Activated T-cell treated with anti-CD3 and anti-CD28 coated beads for 48 hours (primary cell): Measurements from ENCODE around the gene ZNF678.
"Not testable (repeated sequence)": the region's sequence is repeated elsewhere in the genome, so short reads cannot be mapped to it uniquely, and the experiment has no call there.

Experiments used
- DNase-seq: peaks from one replicate; pipeline ENCODE4 v3.0.0-alpha.2; 2020; ENCODE audit warnings: low read depth

Gene ZNF678

DNA sequence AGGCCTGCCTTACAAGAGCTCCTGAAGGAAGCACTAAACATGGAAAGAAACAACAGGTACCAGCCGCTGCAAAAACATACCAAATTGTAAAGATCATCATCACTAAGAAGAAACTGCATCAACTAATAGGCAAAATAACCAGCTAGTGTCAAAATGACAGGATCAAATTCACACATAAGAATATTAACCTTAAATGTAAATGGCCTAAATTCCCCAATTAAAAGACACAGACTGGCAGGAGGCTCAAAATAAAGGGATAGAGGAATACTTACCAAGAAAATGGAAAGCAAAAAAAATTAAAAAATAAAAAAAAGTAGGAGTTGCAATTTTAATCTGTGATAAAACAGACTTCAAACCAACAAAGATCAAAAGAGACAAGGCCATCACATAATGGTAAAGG, 11.5 kb upstream of the ZNF678 start:
- not testable (repeated sequence) for DNase-seq

- no peak for DNase-seq
Observed at GRCh38 chr1:227556288-227556687, 7.1 kb upstream of the ZNF678 start.

DNA sequence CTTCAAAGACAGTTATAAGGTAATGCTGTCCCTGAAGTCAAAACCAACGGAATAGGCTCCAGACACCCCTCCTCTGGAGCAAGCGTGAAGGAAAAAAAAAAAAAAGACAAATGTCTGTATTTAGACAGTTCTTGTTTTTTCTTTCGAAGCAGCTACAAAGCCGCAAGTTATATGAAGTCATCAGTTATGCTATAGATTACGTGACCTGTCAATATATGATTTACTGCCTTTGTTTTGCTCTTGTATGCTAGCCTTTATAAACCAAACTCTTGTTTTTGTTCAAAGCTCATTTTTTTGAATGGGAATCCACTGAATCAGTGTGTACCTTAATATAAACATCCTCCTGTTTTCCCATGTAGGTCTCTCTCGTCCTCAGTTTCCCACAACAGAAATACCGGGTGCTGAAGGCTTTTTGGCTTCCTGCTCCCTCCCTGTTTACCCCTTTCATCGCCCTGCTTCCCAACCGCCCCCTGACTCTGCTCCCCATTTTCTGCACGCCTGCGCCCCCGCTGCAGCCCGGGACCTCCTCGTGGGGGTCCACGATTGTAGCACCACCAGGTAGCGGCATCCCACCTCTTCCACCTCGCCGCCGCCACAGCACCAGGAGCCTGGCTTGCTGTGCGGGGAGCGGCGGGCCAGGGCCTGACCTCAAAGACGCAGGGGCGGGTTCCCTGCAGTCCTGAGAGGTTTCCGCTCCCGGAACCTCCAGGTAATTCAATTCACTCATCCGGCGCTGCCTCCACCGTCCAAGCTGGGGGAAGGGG, 5.2 kb upstream of the ZNF678 start:
- no peak for DNase-seq

DNA sequence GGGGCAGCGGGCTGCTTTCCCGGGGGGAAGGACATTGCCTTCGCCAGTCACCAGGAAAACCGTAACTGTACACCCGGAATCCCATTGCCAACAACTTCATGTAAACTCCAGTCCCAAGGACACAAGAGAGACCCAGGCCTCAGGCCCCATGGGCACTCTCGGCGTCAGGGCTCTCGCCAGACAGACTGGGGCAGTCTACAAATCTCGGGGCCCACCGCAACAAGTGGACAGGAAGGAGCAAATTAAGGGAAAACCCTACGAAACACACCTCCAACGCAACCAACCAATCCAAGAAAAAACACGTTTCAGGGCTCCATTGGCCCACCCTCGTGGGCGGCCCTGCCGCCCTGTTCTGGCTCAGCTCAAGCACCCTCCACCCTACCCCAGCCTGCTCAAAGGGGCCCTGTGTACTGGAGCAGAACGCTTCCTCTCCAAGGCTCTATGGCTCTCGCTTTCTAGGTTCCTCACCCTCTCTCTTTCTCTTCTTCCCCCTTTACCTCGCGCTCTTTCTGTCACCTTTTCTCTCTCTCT, 4.6 kb upstream of the ZNF678 start:
- no peak for DNase-seq

GRCh38 chr1:227559499-227559898, 3.9 kb upstream of the ZNF678 start:
- DNase-seq = no peak

GRCh38 chr1:227559926-227560325, 3.4 kb upstream of the ZNF678 start:
- no peak for DNase-seq

DNA sequence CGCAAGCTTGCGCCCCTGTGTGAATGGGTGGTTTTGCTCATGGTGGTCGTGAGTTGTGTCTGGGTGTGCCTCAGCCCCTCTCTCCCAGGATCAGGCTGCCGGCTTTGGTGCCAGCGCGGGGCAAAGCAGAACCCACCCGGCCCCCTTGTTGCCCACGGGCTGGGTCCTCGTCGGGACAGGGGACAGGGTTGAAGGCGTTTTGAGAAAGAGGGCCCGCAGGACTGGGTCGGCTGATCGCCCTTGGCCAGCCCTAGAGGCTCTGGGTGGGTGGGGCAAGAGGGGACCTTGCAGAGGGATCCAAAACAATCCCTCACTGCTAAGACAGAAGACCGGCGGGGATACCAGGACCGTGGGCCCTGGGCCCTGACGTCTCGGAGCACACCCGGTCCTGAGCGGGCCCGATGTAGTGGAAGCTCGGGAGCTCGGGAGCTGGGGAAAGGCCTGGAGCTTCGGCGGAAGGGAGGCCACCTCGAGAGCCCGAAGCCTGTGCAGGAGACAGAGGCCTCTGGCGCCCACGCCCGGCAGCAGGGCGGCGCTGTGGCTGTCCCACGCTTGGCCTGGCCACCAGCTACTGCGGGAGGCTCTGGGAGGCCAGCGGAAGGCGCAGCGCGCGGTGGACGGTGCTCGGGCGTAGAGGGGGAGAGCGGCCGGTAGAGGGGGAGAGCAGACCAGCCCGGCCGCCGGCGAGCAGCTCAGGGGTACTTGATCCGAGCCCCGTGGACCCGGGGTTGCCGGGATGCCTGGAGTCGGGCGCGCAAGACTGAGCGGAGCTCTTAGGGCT, 2.8 kb upstream of the ZNF678 start:
- no peak for DNase-seq

DNA sequence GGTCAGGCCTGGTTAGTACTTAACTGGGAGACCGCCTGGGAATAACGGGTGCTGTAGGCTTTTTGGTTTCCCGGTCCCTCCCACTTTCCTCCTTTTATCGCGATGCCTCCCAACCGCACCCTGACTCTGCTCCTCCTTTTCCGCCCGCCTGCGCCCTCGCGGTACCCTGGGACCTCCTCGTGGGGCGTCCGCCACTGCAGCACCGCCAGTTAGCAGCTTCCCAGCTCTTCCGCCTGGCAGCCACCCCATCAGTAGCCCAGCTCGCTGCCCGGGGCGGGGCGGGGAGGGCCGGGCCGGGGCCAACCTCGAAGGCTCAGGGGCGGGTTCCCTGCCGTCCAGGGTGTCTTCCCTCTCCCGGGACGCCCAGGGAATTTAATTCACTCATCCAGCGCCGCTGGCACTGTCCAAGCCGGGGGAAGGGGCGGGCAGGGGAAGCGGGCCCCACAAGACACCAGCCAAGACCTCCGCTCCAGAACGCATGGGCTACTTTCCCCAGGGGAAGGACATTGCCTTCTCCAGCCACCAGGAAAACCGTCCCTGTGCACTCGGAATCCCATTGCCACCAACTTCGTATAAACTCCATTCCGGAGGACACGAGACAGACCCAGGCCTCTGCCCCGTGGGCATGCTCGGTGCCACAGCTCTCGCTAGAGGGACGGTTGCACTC, 2.0 kb upstream of the ZNF678 start:
- no peak for DNase-seq

DNA sequence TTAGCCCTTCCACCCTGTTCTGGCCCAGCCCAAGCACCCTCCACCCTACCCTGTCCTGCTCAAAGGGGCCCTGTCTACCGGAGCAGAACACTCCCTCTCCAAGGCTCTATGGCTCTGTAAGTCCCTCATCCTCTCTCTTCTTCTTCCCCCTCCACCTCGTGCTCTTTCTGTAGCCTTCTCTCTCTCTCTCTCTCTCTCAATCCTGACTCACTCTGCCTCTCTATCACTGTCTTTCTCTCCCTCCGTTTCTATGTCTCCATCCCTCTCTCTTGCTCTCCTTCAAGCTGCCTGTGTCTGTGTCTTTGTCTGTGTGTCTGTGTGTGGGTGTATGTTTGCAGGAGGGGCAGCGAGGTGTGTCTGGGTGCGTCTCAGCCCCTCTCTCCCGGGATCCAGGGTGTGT, 1.3 kb upstream of the ZNF678 start:
- DNase-seq = no peak

DNA sequence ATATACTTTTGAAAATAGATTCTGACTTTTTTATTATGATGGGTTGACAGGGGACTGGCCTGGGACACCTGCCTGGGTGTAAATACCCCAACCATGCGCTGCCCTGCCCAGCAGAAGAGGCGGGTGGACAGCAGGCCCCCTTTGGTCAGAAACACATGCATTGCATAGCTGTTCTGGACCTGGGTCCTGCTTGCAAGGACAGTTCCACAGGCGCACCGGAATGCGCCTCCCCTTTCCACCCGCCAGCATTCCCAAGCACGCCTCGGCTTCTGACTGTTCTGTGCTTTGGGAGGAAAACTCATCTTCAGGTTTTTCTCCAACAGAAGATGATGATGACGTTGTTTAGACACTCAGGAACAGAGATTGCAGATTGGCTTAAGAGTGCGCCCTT, 428 bp upstream of the ZNF678 start:
- no peak for DNase-seq

DNA sequence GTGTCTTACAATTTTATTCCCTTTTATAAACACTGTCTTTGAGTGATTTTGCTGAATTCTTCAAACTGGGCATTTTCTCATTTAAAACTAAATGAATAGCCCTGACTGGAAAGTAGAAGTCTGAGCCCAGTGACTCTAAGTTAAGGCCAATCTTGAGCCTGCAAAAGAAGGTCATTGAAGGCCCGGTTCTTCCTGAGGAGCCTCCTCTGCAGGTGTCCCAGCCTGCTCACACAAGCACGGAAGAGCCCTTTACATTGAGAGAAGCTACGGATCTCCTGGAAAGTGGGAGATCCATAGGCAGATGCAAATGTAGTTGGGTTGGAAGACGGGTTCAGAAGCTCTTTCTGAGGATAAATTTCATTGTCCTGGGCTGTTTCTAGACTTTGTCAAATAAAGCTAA, 3.9 kb downstream of the ZNF678 start:
- no peak for DNase-seq

DNA sequence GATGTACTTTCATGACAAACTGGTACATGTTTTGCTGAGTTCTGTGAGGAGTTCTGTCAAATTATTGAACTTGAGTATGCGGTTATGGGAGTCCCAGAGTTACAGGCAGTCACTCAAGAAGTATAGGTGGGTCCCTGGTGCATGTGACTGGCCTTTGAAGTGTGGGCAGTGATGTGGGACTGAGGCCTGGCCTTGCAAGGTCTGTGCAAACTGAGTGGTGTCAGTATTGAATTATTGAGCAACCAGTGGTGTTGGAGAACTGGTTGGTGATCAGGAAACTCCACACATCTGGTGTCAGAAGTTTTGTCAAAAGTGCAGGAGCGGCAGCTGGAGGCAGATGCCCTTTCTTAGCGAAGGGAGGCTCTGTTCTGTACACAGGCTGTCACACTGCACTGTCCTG, 5.2 kb downstream of the ZNF678 start:
- DNase-seq = no peak

DNA sequence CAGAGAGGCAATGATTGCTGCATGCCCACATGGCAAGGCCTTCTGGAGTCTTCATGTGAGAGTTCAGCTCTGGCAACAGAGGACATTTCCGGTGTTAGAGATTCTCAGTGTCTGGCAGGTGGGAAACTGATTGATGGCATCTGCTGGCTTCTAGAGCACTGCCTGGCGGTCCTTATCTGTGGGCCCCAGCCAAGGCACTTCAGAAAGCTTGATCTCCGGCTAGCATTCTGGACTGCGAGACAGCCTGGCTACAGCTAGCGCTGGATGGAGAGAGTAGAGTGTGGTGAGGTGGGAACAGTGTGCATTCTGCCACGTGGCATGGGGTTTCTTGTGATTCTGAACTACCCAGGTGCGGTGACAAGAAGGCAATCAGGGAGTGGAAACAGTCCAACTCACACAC, 9.4 kb downstream of the ZNF678 start:
- no peak for DNase-seq

DNA sequence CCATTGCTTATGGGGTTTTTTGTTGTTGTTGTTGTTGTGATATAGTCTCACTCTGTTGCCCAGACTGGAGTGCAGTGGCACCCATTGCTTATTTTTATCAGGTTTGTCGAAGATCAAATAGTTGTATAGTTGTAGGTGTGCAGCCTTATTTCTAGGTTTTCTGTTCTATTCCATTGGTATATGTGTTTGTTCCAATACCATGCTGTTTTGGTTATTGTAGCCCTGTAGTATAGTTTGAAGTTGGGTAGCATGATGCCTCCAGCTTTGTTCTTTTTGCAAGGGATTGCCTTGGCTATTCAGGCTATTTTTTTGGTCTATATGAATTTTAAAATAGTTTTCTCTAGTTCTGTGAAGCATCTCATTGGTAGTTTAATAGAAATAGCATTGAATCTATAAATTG, 11.6 kb downstream of the ZNF678 start:
- DNase-seq = no peak

GRCh38 chr1:227576189-227576588, 12.8 kb downstream of the ZNF678 start:
- no peak for DNase-seq

GRCh38 chr1:227577500-227577899, 14.1 kb downstream of the ZNF678 start:
- DNase-seq = no peak

- no peak for DNase-seq
Observed at GRCh38 chr1:227583354-227583753, 20.0 kb downstream of the ZNF678 start.

- no peak for DNase-seq
Observed at GRCh38 chr1:227586733-227587132, 23.4 kb downstream of the ZNF678 start.

- no peak for DNase-seq
Observed at GRCh38 chr1:227587968-227588367, 24.6 kb downstream of the ZNF678 start.

DNA sequence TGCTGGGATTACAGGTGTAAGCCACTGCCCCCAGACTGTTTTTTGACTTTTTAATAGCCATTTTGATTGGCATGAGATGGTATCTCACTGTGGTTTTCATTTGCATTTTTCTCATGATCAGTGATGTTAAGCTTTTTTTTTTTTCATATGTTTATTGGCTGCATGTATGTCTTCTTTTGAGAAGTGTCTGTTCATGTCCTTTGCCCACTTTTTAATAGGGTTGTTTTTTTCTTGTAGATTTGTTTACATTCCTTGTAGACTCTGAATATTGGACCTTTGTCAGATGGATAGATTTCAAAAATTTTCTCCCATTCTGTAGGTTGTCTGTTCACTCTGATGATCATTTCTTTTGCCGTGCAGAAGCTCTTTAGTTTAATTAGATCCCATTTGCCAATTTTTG, 25.4 kb downstream of the ZNF678 start:
- DNase-seq = not testable (repeated sequence)

DNA sequence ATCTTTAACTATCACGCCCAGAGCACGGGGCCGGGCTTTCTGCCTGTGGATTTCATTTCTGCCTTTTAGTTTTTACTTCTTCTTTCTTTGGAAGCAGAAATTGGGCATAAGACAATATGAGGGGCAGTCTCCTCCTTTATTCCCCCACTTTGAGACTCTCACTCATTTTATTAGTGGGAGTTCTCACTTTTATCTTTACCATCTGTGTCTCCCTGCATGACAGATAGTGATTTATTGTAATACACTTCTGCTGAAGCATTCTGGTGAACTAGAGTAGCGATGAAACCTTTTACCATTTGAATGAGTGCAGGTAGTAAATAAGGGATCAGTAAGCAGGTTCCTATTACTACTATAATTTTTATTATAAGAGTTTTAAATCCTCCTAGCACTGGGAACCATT, 26.4 kb downstream of the ZNF678 start:
- DNase-seq = not testable (repeated sequence)

DNA sequence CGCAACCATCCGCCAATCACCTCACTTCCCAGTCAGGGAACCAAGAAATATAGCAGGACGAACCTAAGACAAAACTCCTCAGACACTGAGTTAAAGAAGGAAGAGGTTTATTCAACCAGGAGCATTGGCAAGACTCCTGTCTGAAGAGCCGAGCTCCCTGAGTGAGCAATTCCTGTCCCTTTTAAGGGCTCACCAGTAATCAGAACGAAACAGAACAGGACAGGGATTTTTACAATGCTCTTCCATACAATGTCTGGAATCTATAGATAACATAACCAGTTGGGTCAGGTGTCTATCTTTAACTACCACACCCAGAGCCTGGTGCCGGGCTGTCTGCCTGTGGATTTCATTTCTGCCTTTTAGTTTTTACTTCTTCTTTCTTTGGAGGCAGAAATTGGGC, 32.9 kb downstream of the ZNF678 start:
- not testable (repeated sequence) for DNase-seq

DNA sequence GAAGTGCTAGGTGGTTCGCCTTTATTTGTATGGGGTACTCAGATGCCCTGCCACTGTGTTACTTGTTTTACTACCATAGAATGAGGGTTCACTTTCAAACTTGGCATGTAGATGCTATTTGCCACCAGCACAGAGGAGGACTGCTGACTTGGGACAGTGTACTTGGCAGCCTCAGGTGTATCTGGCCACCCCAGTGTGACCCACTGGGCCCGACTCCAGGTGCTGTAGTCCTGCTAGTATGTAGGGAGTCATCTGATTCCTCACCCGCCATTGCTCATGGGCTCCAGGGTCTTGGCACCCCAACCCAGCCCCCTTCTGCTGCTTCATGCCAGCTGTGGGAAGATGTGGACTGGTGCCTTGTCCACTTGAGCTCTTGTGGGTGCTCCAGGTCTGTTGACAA, 40.0 kb downstream of the ZNF678 start:
- DNase-seq = no peak
